GM21529 (cell line): ENCODE results near the gene FAM89B.
"Not testable (repeated sequence)": the region's sequence is repeated elsewhere in the genome, so short reads cannot be mapped to it uniquely, and the experiment has no call there.

Source experiments
- ATAC-seq: cut with Tn5 transposase; IDR thresholded peaks from one replicate; pipeline ENCODE4 v1.9.1; 2021; ENCODE audit not compliant: unreplicated experiment

The FAM89B gene

DNA sequence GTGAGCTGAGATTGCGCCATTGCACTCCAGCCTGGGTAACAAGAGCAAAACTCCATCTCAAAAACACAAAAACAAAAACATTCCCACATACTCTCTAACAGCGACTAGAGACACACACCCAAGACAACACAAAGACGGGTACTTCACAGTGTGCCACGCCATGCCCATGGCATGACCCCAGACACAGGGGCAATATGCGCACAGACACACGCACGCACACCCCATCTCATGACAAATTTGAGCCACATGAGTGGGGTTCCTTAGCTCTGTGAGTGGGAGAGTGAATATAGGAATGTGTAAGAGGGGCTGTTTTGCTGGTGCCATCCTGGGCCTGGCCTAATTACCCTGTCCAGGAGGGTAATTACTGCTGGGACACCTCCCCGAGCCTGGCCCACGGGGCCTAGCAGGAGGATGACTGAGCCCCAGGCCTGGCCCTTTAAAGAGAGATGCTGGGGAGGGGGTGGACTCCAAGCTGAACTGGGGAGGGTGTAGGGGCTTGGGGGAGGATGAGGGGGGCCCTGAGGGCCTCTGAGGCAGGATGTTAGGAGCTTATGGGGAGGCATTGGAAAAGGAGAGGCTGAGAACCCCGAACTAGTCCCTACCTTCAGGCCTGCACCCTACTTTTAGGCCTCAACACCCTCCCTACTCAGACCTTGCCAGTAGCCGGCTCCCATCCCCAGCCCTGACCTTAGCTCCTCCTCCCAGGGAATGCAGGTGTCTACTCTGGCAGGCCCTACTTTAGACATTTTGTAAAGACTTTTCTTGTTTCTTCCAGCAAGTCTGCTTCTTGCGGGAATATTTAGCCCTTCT is 15.7 kb upstream of the FAM89B start:
- no peak for ATAC-seq

DNA sequence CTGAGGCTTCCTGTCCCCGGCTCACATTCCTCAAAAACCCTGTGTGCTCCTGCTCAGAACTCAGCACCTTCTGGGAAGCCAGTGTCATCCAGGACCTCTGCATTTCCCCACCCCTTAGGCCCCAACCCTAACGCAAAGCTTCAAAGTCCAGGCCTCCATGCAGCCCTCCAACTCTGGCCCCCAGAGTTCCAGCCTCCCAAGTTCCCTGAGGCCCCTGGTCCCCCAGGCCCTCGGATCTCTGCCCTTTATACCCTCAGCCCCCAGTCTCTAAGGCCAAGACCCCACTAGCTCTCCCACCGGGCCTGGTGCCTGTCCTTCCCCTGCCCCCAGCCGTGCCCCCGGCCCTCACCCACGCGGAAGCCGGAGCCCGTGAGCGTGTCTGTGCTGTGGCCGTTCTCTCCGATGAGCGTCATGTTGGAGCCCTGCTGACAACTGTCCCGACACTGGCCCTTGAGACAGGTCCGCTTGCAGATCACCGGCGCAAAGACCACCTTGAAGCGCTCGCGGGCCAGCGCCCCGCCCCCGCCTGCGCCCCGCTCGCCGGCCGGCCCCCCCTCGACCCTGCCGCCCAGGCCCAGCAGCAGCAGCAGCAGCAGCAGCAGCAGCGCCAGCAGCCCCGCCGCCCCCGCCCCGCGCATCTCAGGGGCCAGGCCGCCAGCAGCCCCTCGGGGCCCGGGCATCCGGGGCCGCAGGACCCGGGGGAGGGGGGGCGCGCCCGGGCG is 14.9 kb upstream of the FAM89B start:
- no peak for ATAC-seq

DNA sequence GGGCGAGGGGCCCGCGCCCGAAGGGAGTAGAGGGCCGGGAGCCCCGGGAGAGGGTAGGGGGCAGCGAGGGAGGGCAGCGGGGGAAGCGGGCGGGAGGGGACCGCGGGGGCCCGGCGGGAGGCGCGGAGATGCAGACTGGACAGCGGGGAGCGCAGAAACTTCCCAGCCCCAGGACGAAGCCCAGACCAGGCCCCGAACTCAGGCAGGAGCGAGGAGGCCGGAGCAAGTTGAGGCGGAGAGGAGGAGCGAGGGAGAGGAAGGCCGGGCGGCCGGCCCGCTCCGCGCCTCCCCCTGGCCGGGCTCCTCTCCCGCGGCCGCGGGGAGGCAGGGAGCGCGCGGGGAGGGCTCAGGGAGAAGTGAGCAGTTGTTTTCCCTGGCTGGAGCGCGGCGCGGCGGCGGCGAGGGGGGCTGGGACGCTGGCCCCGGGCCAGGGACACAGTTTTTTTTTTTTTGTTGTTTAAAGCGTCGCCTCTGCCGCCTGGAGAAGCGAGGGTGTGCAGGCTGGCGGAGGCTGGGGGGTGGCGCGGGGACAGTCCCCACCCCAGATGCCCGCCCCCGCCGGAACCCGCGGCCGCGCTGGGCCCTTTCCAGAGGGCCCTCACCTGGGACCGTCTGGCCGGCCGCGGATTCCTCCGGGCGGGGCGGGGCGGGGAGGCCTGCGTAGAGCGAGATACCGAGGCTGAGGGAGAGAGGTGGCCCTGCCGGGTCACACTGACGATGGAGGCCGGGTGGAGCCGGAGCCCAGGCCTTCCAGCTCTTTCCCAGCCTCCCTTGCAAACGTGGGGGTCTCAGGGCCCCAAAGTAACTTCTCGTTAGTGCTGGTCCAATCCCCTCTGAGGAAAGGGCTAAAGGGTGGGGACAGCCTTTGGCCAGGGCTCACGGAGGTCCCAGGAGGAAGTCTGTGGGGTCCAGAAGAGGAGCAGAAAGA is 14.1 kb upstream of the FAM89B start, which contains the start of gene LTBP3:
Gene LTBP3, minus strand, starts transcription at position 358 of the 928 bp plus-strand sequence. CDS start 400 bp downstream, outside the sequence.
- ATAC-seq: no peak

- ATAC-seq: no peak
These were observed 13.3 kb upstream of the FAM89B start for GRCh38 chr11:65558930-65559509.

- ATAC-seq: no peak
These were observed 12.8 kb upstream of the FAM89B start for GRCh38 chr11:65559535-65559934.

- ATAC-seq: no peak
These were observed 12.3 kb upstream of the FAM89B start for GRCh38 chr11:65559951-65560537.

DNA sequence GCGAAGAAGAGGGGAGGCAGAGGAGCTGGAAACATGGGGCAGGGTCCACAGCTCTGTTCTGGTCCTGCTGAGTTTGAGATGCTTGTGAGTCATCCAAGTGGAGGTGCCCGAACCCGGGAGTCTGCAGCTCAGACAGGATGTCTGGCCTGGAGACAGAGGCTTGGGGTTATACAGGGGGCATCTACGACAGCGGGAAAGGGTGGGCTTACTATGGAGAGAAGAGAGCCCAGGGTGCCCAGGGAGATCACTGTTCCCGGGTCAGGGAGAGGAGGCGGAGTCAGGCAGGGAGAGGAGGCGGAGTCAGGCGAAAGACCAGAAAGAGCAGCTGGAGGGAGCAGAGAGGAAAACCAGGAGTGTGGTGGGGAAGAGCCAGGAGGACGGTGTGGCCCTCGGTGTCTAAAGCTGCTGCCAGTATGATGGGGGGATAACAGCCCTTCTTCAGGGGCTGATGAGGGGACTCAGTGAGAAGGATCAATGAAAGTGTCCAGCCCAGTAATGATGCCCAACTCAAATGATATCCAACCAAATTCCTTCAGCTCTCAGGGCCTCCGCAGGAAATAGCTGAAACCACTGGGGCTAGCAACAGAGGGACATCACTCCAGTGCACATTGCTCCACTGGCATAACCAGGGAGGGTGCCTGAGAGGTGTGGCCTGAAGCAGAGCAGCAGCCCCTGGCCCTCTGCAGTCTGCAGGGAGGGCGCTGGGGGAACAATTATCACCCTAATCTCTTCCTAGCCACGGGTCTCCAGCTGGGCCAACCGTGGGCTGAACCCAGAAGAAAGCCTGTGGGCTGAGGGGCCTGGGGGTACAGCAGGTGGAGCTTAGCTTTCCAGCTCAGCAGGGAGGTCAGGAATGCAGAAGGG is 11.6 kb upstream of the FAM89B start:
- no peak for ATAC-seq

GRCh38 chr11:65562020-65562419 is 10.3 kb upstream of the FAM89B start:
- no peak for ATAC-seq

DNA sequence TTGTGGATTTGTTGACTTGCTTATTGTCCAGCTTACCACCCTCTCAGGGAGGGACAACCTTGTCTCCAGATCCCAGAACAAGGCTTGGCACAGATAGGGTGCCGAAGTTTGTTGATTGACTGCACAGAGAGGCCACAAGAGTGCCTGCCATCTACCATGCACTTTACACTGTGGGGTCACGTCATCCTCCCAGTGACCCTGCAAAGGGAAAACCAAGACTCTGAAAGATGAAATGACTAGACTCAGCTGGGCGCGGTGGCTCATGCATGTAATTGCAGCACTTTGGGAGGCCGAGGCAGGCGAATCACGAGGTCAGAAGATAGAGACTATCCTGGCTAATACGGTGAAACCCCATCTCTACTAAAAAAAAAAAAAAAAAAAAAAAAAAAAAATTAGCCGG is 9.6 kb upstream of the FAM89B start:
- no peak for ATAC-seq

- ATAC-seq: no peak
These were observed 8.7 kb upstream of the FAM89B start for GRCh38 chr11:65563601-65564000.

- not testable (repeated sequence) for ATAC-seq
These were observed 7.3 kb upstream of the FAM89B start for GRCh38 chr11:65564879-65565559.

DNA sequence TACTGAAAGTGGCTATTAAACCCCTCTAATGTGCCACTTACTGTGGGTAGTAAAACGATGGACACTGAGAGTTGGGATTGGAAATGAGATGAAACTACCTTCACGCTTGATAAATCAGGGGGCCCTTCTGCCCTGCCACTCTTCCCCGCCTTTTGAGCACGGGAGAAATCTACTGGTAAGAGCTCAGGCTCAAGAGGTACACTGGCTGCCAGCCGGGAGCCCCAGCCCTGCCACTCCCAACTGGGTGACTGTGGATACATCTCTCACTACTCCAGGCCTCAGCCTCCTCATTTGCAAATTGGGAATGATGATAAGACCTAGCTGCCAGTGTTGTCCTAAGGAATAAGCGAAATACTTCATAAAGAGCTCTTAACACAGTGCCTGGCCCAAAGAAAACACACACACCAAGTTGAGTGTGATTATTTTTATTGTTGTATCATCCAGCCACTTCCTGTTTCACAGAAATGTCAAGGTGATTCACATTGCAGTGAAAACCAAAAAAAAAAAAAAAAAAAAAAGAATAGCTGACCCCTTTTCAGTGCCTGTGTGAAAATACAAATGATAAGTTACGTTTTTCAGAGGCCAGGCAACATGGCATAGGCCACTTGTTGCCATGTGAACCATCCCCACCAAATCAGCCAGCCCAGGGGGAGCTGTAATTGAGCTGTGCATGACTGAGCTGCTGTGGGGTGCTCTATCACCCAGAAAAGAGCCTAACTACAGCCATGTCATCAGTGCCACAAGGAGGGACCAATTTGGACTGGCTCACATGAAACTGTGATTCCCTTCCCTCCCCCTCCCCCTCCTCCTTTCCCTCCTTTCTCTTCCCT is 6.5 kb upstream of the FAM89B start:
- ATAC-seq: no peak

GRCh38 chr11:65569164-65569972 is 3.0 kb upstream of the FAM89B start:
- ATAC-seq: peak; percentile 3

- ATAC-seq: peak; percentile 63
These were observed 2.1 kb upstream of the FAM89B start, which contains the start of gene ZNRD2 for GRCh38 chr11:65569973-65570918. Gene ZNRD2, plus strand, starts transcription at chr11:65570477. Its CDS starts 15 bp downstream, at chr11:65570492.

GRCh38 chr11:65571420-65571819 is 918 bp upstream of the FAM89B start:
- no peak for ATAC-seq

DNA sequence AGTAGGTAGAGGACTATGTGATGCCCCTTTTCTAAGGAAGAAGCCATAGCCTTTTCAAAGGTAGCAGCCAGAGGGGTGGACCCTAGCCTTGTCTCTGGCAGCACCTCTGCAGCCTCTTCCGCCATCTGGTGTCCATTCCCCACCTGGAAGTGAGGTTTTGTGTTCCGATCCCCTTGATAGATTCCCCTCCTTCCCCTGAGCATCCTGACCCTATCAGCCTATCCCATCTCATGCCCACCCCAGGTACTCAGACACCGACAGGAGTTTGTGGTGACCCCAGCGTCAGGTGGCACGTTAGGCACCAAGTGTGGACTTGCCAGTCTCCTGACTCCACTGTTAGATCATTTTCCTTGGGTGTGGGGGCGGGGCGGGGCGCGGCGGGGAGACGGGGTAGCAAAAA is 398 bp upstream of the FAM89B start:
- ATAC-seq: no peak
